Hippocampal formation (tissue), 2 donors: Measurements from ENCODE around the gene MTF2.

Source experiments
- DNase-seq, 2 donors: peaks; one replicate each; lab custom pipeline; 2025; lab: John Stamatoyannopoulos, UW

MTF2 gene

DNA sequence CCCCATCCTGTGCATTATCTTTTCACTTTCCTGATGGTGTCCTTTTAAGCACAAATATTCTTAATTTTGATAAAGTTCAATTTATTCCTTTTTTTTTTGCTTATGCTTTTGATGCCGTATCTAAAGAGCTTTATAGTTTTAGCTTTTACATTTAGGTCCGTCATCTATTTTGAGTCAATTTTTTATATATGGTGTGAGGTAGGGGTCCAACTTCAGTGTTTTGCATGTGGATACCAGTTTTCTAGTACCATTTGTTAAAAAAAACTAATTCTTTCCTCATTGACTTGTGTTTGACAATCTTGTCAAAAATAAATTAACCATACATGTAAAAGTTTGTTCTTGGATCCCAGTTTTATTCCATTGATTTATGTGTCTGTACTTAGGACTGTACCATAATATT is 4.9 kb downstream of the MTF2 start:
- no peak for DNase-seq

DNA sequence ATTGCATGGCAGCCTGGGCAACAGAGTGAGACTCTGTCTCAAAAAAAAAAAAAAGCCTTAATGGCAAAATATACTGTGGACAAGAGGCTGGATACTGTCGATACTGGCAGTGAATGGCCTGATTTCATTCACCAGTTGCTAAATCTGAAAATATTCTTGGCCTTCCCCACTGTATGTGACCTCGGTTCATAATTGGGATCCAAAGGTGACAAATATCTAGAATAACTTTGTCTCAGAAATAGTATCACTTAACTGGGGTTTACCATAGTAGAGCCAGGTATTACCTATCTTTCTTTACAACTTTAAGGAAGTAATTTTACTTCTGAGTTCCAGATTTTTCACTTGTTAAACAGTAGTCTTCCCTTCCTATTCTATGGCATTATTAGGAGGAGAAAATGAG is 8.4 kb downstream of the MTF2 start:
- no peak for DNase-seq

DNA sequence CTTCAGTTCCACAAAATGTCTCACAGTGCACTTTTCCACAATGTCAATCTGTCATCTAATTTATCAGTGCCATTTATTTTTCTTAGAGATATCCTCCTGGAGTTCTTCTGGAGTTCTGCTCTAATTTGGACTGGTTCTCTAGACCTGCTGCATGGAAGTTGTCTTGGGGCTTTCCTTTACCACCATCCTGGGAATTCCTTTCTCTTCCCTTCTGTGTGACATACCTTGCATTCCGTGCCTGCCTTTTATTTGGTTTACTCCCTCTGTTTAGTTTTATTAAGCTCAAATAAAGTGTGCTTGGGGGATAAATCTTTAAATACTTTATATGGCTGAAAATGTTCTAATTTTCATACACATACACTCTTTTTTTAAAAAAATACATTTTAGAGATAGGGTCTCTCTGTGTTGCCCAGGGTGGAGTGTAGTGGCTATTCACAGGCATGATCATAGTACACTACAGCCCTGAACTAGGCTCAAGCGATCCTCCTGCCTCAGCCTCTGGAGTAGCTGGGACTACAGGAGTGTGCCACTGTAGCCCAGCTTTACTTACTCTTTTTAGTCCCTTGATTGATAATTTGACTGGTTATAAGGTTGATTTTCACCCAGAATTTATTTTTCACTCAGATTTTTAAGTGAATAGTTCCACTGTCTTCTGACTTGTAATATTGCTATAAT is 14.4 kb downstream of the MTF2 start:
- DNase-seq: no peak

DNA sequence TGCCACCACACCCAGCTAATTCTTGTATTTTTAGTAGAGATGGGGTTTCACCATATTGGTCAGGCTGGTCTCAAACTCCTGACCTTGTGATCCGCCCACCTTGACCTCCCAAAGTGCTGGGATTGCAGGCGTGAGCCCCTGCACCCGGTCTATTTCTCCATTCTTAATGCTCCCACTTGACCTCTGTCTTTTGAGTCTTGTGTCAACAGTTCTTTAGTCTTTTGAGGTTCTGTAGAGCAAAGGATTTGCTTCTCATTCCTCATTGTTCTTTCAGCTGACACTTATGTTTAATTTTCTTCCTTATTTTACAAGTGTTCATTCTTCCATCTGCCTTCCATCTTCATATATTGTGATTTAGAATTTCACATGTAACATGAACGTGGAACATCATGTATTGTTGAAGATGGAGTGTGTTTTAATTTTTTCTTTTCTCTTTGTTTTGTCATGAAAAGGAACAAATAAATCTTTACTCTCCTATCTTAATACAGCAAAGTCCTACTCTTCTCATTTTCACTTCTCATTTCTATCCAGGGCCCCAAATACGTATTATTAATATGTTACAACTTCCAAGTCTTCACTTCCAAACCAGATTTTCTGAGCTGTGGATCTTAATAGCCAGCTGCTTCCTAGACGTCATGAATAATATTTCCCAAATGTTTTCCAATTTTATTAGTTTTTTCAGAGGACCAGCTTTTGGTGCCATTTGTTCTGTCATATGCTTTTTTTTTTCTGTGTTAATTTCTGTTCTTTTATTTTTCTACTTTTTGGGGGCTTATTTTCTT is 16.9 kb downstream of the MTF2 start:
- no peak for DNase-seq

DNA sequence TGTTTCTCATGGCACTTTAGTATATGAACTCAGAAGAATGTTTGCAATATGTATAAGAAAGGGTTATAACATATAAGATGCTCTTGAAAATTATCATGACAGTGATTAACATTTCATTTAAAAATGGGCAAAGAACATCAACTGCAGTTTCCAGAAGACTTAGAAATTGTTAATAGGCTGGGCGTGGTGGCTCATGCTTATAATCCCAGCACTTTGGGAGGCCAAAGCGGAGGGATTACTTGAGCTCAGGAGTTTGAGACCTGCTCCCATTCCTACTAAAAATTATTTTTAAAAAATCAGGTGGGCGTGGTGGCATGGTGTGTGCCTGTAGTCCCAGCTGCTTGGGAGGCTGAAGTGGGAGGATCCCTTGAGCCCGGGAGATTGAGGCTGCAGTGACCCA is 23.1 kb downstream of the MTF2 start:
- no peak for DNase-seq

DNA sequence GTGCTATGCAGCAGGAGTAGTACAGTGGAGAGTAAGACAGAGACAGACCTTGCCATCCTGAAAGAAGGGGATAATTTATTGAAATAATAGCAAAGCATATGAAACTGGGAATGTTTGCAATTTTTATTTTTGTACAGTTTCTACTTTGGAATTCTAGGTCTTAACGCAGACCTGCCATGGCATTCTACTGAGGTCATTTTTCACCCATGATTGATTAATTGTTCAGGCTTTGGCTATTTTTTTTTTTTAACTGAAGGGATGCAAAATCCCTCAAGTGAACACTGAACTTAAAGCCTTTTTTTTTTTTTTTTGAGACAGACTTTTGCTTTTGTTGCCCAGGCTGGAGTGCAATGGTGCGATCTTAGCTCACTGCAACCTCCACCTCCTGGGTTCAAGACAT is 27.1 kb downstream of the MTF2 start:
- no peak for DNase-seq

DNA sequence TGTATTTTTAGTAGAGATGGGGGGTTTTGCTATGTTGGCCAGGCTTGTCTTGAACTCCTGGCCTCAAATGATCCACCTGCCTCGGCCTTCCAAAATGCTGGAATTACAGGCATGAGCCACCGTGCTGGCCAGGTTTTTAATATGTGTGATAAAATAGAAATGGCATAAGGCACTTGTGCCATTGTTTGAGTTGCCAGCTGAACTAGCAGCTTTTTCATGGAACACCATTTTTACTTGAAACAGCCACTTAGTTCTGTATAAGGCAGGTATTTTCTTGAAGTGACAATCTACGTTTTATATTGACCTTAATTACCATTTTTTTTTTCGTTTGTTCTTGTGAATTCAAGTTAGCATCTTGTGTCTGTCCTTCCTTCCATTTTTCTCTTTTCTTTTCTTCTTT is 28.3 kb downstream of the MTF2 start:
- DNase-seq: no peak

DNA sequence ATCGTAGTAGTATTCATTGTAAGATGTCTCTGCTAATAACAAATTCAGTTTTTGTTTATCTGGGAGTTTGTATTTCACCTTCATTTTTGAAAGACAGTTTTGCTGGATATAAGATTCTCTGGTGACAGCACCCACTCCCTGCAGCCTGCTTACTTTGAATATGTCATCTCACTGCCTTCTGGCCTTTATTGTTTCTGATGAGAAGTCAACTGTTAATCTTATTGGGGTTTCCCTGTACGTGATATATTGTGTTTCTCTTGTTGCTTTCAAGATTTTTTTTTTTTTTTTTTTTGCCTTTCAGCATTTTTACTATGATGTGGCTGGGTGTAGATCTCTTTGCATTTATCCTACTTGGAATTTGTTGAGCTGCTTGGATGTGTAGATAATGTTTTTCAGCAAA is 29.3 kb downstream of the MTF2 start:
- no peak for DNase-seq

DNA sequence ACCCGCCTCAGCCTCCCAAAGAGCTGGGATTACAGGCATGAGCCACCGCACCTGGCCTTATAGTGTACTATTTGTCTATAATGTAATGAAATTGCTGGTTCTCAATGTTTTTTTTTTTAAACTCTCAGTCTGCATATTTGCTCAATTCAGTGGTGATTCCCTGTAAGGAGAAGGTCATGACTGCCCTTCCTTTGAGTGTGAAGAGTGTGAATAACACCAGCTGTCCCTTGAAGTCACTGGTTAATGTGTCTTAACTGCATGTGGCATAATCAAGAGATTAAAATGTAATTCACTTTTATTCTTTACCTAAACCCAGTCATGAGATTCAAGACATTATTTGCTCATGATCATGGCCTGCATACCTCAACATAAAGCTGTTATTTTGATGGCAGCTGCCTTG is 30.5 kb downstream of the MTF2 start:
- no peak for DNase-seq

DNA sequence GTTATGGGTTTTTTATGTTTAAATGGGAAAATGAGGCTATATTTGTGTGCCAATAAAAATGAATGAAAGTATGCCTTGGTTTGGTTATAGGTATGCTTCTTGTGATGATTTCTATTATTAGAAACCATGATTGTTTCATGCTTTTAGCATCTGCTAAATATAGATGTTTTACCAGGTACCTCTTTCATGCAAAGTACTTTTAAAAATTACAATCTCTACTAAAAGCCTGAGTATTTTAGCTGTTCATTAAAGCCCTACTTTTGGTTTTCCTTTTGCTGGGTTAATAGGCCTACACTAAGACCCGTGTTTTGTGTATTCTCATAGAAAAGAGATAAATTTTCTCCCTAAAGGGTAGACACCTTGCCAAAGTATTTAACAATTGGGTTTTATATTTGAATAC is 32.0 kb downstream of the MTF2 start:
- DNase-seq: no peak

DNA sequence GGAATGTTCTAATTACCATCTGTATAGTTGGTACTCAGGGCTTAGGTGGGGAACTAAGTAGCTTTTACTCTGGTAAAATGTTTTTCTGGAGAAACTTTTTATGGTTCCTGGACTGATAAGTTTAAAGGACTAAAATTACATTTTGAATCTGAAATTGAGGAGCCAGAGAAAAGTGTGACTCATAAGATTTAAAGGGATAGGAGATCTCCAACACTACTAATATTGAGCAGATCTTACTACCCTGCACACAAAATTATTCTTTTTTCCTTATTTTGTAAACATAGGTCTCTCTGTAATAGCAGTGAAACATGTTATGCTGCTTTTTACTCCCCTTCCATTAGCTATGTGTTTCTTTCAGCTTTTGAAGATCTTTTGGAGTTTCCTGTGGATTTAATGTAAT is 32.5 kb downstream of the MTF2 start:
- no peak for DNase-seq

DNA sequence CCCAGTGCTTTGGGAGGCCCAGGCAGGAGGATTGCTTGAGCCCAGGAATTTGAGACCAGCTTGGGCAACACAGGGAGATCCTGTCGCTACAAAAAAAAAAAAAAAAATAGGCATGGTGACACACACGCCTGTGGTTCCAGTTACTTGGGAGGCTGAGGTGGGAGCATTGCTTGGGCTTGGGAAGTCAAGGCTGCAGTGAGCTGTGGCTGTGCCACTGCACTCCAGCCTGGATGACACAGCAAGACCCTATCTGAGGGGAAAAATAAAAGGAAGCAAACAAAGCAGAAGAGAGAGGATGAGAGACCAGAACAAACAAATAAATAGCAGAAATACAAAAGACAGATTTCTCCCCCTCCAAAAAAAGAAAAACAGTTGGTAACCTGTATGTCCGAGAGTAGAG is 34.0 kb downstream of the MTF2 start:
- DNase-seq: no peak

DNA sequence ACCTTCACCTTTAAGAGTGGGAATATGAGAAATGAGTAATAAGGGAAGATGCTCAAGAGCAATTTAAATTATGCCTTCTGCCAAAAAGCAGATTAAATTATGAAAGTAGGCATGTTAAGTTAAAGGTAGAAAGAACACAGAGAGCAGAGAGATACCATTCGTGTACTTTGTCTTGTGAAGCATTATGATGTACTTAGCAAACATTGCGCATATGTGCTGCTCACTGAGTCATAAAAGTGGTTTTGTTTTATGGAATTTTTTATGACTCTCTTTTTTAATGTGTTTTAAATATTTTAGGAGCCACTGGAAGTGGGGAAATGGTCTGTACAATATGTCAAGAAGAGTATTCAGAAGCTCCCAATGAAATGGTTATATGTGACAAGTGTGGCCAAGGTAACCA is 35.3 kb downstream of the MTF2 start:
- DNase-seq: no peak

DNA sequence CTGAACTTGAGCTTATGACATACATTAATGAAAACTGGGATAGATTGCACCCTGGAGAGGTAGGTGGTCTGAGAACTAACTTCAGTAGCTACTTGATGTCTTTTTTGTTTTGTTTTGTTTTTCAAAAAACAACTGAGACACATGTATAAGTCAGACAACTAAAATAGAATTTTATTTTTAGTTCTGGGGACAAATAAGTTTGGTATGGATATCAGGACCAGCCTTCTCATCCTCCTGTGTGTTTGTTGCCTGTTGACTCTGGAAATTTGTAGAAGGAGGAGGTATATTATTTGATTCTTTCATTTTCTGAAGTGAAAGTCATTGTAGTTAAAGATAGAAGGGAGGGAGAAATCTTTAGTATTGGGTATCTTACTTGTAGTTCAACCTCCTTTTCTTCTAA is 41.5 kb downstream of the MTF2 start:
- DNase-seq: no peak

DNA sequence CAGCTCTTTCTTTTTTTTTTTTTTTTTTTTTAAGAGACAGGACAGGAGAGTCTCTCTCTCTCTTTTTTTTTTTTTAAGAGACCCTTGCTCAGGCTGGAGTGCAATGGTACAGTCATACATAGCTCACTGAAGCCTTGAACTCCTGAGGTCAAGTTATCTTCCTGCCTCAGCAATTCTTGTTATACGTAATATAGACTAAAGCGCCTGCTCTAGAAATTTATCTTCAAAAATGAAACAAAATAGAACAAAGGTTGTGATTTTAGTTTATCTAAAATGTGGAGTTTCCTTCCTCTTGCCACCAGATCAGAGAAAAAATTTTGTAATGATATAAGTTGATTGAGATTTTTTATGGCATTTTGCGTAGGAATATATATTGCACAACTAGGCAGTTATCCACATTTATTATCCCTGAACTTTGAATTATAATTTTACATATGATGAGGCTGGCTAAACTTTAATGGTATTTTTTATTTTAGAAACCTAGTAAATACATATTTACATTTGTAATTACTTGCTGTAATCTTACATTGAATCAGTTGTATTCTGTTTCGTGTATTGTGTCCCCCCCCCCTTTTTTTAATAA is 44.2 kb downstream of the MTF2 start:
- no peak for DNase-seq

DNA sequence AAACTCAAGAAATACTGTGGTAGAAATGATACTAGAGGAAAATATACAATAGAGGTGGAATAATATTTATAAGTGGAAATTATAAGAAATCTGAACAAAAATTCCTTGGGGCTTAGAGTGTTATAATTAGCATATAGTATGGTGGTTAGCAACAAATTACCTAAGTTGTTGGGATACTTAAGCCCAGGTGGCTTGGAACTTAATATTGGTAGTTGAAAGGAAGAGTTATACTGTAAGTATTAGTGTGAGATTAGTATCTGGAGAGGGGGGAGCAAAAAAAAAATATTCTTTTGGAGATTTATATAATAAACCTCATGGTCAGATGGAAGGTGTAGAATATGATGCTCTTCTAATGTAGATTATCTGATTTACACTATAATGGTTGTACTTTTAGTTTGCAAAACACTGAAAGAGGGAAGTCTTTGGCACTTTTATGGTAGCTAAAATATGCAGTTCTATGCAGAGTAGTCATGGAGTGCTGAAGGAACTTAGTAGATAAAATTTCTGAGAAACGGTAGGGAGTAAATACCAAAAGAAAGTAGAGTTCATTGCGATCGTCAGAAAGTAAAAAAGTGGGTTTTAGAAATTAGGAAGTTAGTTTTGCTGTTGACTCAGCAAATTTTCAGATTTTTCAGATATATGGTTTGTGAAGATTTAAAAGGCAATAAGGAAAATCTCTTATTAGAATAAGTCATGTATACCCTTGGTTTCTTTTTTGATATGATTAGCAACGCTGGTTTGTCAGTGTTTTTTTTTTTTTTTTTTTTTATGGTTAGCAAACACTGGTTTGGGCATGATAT is 45.7 kb downstream of the MTF2 start:
- DNase-seq: no peak

DNA sequence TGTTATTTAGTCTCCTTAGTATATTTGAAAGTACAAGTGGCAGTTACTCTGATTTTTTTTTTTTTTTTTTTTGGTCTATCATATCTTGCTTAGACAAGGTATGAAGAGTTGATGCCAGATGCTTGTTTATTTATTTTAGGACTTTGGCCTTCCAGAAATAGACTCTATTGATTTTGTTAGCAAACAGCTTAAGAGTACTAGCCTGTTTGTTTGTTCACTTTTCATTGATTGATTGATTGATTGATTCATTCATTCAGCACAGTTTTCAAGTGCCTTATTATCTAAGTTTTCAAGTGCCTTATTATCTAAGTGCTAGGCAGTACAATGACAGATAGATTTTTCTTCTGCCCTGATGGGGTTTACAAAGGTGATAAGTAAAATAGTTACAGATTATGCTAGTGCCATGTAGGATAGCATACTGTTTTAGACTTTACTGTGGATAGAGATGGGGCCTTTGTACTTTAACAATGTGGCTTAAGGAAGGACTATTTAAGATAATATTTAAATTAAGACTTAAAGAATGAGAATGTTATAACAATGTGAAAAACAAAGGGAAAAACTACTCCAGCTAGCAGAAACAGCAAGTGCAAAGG is 50.5 kb downstream of the MTF2 start:
- no peak for DNase-seq

DNA sequence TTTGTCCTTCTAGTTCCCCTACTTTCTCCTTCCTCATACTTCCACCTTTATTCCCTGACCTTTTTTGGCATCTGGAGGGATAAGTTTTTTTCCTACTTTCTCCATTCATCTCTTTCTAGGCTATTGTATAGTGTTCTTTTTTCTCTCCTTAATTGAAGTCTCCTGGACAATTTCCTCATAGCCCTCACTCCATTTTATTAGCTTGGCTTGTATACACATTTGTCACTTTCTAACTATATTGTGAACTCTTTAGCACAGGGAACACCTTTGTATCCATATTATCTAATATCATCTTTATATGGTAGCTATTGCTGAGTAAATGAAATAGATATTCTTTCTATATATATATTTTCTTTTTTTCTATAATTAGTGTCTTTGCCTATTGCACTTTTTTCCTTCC is 53.6 kb downstream of the MTF2 start:
- DNase-seq: no peak

DNA sequence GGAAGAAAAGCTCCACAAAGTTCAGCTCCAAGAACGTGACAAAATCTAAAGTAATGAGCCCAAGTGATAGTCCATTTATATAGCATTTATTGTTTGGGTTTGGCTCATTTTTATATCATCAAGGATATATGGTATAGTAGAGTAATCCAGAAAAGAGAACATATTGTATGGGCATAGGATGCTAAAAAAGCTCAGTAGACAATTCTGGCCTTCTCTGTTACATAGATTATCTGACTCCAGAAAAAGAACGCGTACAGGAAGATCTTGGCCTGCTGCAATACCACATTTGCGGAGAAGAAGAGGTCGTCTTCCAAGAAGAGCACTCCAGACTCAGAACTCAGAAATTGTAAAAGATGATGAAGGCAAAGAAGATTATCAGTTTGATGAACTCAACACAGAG is 57.4 kb downstream of the MTF2 start:
- no peak for DNase-seq

DNA sequence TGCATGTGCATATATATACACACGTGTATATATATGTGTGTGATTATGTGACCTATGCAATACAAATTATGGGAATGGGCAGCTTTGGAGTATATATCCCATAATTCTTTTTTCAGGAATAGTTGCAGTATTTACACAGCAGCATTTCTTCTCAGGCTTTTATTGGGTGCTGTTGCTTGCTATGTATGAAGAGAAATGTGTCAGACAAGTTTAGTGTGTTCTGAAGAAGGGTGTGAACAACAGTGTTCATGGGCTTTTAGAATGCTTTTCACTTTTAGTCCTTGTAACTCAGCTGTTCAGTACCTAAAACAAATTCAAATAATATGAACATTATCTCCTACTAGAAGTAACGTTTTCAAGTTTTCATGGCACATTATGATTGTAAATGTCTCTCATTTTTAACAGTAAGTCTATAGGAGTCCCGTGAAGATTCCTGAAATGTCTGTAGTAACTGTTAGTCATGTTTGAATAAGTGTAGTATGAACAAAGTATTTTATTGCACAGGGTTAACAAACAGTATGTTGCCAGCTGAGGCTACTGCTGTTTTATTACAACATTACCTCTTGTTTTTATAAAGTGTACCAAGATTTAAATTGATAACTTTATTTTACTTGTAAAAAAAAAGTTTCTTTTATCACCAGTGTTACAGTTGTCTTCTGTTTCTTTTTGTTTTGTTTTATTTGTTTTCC is 58.7 kb downstream of the MTF2 start:
- DNase-seq: no peak

DNA sequence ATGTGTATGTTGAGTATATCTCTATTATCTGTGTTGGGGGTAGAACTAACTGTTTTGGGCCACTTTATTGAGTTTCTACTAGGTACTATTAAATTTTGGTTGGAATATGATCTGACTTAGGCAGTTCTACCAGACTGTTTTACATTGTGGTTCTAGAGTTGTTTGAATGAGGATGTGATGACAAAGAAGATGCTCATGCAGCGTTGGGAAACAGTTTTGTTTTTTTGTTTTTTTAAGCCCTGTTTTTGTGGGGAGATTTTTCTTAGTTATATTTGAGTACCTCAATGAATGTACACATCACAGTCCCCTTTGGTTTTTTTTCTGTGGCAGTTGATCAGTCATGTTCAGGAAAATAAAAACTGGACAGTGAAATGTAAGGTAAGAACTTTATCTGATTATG is 61.0 kb downstream of the MTF2 start:
- DNase-seq: no peak

DNA sequence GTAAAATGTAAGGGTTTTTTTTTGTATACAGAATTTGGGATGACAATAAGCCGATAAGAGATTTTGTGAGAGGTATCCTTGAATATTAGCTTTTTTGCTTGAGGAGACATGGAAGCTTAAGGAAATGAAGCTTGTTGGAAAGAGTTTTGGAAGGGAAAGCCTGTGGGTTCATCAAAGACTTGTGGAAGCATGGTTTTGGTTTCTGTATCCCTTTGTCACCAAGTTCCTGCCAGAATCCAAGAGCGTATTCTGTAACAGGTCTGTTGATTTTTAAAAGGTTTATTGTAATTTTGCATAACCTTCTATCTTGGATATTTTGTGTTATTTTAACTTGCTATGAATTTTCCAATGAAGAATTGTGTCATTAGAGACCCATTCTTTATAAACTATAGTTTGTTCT is 63.1 kb downstream of the MTF2 start:
- DNase-seq: no peak
